ENCODE measurements around the gene NDUFB10.

Gene NDUFB10

DNA sequence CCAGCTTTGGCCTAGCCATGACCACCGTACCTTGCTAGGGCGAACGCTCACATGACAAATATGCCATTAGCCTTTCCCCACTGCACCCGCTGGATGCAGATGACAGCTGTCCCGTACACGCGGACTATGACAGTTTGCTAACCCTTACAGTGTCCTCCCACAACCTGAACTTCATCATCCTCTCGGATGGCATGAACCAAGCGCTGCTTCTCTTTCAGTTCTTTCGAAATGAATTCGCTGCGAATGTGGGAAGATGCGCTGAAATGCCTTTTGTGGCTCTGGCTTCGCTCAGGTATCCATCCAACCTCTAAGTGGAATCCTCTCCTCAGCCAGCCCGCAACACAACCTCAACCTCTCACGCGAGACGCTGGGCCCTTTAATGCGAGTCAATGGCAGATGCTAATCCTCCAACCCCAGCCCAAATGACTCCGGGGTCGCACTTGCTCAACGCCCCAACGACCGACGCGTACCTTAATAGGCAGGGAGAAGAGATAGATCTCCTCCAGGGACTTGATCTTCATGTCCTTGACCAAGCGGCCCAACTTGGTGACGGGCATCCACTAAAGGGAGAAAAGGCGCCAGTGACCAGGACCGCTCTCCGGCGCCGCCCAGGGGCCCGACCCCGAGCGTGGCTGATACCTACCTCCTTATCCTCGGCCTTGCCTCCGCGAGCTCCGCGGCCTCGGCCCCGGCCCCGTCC is 4.6 kb downstream of the NDUFB10 start:
- DNase-seq (ENCODE audit: insufficient read length, low spot score) (no peak), FAIRE-seq (no peak)
- TF ChIP-seq, protein P1, sequence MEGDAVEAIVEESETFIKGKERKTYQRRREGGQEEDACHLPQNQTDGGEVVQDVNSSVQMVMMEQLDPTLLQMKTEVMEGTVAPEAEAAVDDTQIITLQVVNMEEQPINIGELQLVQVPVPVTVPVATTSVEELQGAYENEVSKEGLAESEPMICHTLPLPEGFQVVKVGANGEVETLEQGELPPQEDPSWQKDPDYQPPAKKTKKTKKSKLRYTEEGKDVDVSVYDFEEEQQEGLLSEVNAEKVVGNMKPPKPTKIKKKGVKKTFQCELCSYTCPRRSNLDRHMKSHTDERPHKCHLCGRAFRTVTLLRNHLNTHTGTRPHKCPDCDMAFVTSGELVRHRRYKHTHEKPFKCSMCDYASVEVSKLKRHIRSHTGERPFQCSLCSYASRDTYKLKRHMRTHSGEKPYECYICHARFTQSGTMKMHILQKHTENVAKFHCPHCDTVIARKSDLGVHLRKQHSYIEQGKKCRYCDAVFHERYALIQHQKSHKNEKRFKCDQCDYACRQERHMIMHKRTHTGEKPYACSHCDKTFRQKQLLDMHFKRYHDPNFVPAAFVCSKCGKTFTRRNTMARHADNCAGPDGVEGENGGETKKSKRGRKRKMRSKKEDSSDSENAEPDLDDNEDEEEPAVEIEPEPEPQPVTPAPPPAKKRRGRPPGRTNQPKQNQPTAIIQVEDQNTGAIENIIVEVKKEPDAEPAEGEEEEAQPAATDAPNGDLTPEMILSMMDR (IDR thresholded peaks at IDR 0.05; ENCODE audit: insufficient read depth, missing control alignments): no peak

DNA sequence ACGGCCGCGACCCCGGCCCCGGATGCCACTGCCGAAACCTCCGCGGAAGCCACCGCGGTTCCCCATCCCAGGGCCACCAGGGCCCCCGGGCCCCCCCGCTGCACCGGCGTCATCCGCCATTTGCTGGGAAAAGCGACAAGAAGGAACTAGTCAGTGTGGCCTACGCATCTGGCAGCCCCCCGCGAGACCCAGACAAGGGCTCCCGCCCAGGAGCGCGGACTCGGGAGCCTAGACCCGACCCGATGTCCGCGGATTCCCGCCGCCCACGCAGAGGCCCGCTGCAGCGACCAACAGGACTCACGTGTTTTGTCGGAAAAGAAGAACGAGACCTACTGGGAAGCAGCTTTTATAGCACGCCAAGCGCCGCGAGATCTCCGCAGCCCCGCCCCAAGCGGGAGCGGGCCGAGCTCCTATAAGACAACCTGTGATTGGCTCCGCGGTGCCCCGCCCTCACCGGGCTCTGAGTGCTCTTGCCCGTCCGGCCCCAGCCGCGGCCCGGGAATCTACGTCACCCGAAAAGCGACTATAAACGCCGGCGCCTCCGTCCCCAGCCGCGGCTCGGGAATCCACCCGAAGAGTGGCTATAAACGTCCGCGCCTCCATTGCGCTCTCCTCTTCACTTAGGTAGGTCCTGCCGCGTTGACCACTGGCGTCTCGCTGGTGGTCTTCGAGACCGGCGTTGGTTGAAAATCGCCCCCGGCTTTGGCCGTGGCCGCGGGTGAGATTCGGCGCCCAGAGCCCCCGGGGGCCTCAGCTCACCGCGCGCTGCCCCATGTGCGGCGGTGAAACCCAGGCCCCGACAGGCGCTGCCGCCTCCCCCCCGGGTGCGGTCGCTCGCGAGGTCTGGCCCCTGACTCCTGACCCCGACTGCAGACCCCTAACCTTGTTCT is 5.4 kb downstream of the NDUFB10 start, which contains the start of gene RPS2:
Gene RPS2, minus strand, starts transcription at position 321 of the 890 bp plus-strand sequence. Its CDS starts 201 bp downstream, at position 120.
- DNase-seq (ENCODE audit: insufficient read length, low spot score) (peak; percentile 100), FAIRE-seq (no peak)
- TF ChIP-seq, protein P1 (IDR thresholded peaks at IDR 0.05; ENCODE audit: insufficient read depth, missing control alignments): no peak

DNA sequence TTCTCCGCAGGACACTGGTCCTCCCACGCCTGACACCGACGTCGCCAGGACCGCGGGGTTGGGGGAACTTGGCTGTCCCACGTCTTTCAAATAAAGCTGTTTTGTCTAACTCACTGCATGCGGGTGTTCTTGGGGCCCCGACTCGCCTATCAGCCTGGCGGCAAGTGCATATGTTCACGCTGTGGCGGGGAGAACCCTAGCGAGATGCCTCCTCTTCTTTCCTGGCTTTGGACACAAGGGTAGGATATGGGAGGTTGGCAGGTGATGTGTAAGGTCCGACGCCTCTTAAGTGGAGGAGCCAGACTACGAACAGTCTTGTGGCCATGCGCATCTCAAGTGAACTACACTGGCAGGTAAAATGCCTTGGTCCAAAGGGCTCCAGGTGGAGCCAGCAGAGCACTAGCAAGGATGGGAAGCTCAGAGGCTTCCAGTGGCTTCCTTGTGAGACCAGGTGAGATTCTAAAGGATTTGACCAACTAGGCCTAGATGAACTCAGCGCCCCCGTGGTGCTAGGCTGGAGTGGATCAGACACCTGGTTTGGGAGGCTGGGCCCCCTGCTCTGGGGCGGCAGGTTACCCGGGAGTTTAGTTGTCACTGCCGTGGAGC is 6.2 kb downstream of the NDUFB10 start:
- no peak for FAIRE-seq
- no peak for DNase-seq (ENCODE audit: insufficient read length, low spot score)
- TF ChIP-seq, protein P1 (IDR thresholded peaks at IDR 0.05; ENCODE audit: insufficient read depth, missing control alignments): no peak

DNA sequence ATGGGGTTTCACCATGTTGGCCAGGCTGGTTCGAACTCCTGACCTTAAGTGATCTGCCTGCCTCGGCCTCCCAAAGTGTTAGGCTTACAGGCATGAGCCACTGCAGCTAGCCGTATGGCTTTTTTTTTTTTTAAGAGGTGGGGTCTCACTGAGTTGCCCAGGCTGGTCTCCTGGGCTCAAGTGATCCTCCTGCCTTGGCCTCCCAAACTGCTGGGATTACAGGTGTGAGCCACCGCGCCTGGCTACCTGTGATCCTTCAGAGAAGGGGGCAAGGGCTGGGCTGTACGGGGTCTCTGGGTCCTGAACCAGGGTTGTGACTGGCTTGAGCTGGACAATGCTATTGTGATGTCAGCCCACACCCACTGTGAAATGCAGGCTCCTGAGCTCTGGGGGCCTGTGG is 7.1 kb downstream of the NDUFB10 start, which contains the start of gene RNF151:
Gene RNF151, plus strand, starts transcription at position 397 of the 400 bp plus-strand sequence. CDS start 26 bp downstream, outside the sequence.
- FAIRE-seq: no peak

DNA sequence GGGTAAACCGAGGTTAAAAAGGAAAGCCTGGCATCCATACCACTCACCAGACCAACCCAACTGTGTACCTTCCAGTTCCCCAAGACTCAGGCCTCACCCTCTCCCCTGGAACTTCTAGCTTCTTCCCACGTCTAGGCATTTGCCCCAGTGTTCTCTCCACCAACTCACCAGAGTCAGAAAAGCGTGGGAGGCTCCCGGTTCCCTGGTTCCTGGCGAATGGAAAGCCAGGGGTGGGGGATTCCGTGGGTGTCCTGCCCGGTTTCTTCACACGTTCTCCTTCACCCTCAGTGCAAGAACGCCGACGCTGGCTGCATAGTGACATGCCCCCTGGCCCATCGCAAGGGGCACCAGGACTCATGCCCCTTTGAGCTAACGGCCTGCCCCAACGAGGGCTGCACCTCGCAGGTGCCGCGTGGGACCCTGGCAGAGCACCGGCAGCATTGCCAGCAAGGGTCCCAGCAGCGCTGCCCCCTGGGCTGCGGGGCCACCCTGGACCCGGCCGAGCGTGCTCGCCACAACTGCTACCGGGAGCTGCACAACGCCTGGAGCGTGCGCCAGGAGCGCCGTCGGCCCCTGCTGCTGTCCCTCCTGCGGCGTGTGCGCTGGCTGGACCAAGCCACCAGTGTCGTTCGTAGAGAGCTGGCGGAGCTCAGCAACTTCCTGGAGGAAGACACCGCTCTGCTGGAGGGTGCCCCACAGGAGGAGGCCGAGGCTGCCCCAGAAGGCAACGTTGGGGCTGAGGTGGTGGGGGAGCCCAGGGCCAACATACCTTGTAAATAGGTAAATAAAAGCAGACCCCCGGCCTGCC is 9.0 kb downstream of the NDUFB10 start:
- FAIRE-seq (no peak), DNase-seq (ENCODE audit: insufficient read length, low spot score) (no peak)
- TF ChIP-seq, protein P1 (IDR thresholded peaks at IDR 0.05; ENCODE audit: insufficient read depth, missing control alignments): no peak

More for the DNA sequence above, 7.1 kb downstream of the NDUFB10 start, which contains the start of gene RNF151:
- DNase-seq (ENCODE audit: insufficient read length, low spot score): no peak
- TF ChIP-seq, protein P1 (IDR thresholded peaks at IDR 0.05; ENCODE audit: insufficient read depth, missing control alignments): no peak

DNA sequence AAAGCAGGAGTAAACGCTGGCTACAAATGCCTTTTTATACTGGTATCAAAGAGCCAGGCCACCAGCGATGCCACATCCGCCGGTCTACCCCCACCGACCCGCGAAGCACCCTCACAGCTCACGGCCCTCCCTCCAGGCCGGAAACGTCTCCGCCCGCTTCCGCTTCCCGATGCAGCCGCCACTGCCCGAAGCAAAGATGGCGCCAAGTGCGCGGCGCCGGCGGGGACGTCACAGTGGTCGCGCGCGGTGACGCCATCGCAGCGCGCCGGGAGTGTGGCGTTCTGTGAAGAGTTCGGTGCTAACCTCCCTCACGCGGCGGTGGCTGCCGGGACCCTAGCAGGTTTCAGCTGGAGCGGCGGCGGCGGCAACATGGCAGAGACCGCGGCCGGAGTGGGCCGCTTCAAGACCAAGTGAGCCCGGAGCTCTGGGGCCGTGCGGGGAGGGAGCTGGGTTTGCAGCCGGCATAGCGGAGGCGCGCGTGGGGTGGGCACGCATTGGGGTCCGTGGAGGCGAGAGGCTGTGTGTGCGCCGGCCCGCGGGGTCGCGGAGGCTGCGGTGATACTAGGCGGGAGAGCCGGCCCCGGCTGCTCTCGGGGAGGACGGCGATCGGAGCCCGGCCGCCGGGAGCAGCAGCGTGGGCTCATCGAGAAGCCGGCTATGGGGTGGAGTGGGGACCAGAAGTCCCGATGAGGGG is 12.6 kb downstream of the NDUFB10 start, which contains the start of gene TBL3:
Gene TBL3, plus strand, starts transcription at position 258 of the 694 bp plus-strand sequence. Its CDS starts 112 bp downstream, at position 370.
- no peak for FAIRE-seq
- peak; percentile 99 for DNase-seq (ENCODE audit: insufficient read length, low spot score)
- TF ChIP-seq, protein P1 (IDR thresholded peaks at IDR 0.05; ENCODE audit: insufficient read depth, missing control alignments): no peak

All from D721Med (cell line).